Osteoblast (primary cell): ENCODE data around the gene TTC7B. TPM values are rescaled to one million over a fixed set of nuclear protein-coding genes. Genes with fewer than 3 reads are reported as not detected.

Experiments used
- DNase-seq: peaks from one replicate; pipeline ENCODE4 v3.0.0; 2011; ENCODE audit warnings: low spot score, mixed read lengths; ENCODE audit not compliant: insufficient read length; ENCODE audit errors: missing footprints
- H2AFZ ChIP-seq: 2 replicates; pipeline ENCODE4 v1.6.0; 2011; ENCODE audit warnings: mild to moderate bottlenecking, low read length
- H3K27ac ChIP-seq: 2 replicates; pipeline ENCODE4 v1.5.1; 2011; ENCODE audit warnings: mild to moderate bottlenecking, low read depth, low read length, moderate library complexity
- H3K27me3 ChIP-seq: 2 replicates; pipeline ENCODE4 v1.6.0; 2012; ENCODE audit warnings: mild to moderate bottlenecking, control low read depth, inconsistent platforms, low read length, moderate library complexity; ENCODE audit not compliant: insufficient read depth
- H3K36me3 ChIP-seq: 2 replicates; pipeline ENCODE4 v1.5.1; 2011; ENCODE audit warnings: mild to moderate bottlenecking, low read length, control low read depth, moderate library complexity; ENCODE audit not compliant: insufficient read depth
- H3K4me1 ChIP-seq: 2 replicates; pipeline ENCODE4 v1.5.1; 2011; ENCODE audit warnings: mild to moderate bottlenecking, low read length, control low read depth, moderate library complexity; ENCODE audit not compliant: insufficient read depth
- H3K4me2 ChIP-seq: 2 replicates; pipeline ENCODE4 v1.6.0; 2011; ENCODE audit warnings: mild to moderate bottlenecking, low read length; ENCODE audit not compliant: insufficient read depth
- H3K4me3 ChIP-seq: fragments of 200-600 bp; sonication (generic); 3 replicates; pipeline ENCODE4 v1.5.1; 2012; ENCODE audit warnings: mild to moderate bottlenecking, low read length, inconsistent platforms; ENCODE audit not compliant: insufficient read depth
- H3K79me2 ChIP-seq: 2 replicates; pipeline ENCODE4 v1.6.0; 2012; ENCODE audit warnings: mild to moderate bottlenecking, low read length, control low read depth, inconsistent platforms; ENCODE audit not compliant: insufficient read depth
- H3K9me3 ChIP-seq: 2 replicates; pipeline ENCODE4 v1.5.1; 2011; ENCODE audit warnings: low read depth, low read length, control low read depth
- H4K20me1 ChIP-seq: 2 replicates; pipeline ENCODE4 v1.6.0; 2012; ENCODE audit warnings: mild to moderate bottlenecking, low read length, control low read depth; ENCODE audit not compliant: insufficient read depth
- CTCF ChIP-seq: IDR thresholded peaks from 2 replicates; pipeline ENCODE4 v1.5.1; 2011; ENCODE audit warnings: mild to moderate bottlenecking, low read depth, low read length, moderate library complexity; ENCODE audit errors: extremely low read depth
- total RNA-seq: library from RNA; depleted of rRNA; stranded (reverse); fragments of >200 nt; gene quantifications from 2 replicates; pipeline ENCODE4 v1.2.3, GENCODE V29; 2012

The TTC7B gene
- total RNA-seq, 1 donor: 14.5 TPM

DNA sequence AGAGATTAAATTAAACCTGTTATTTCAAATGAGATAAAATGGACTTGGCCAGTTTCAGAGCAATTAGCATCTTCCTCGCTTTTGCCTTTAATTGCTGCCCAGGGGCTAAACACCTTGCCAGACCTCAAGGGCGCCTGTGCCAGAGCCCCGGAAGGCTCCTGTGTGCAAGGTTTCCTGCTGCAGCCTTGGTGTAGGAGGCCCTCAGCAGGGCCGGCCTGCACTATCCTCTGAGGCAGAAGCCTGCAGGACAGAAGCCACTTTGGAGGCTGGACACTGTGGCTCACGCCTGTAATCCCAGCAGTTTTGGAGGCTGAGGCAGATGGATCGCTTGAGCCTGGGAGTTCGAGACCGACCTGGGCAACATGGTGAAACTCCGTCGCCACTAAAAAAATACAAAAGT, 269.0 kb downstream of the TTC7B start:
- Histone ChIP-seq H3K4me1 (no peaks in the 10 kb centered on the region), H3K9me3 (no peaks in the 10 kb centered on the region), H2AFZ (no peak overlapping the region), H3K27ac (no peak overlapping the region), H3K27me3 (no peaks in the 10 kb centered on the region), H4K20me1 (no peaks in the 10 kb centered on the region), H3K4me3 (no peak overlapping the region), H3K36me3 (no peaks in the 10 kb centered on the region), H3K79me2 (no peaks in the 10 kb centered on the region), H3K4me2 (no peak overlapping the region)
- no peak for DNase-seq
- TF ChIP-seq CTCF: no peak

- H2AFZ ChIP-seq: no peak overlapping the region
- H3K9me3 ChIP-seq: no peaks in the 10 kb centered on the region
- no peak overlapping the region for H3K27ac ChIP-seq
- H3K4me1 ChIP-seq: no peaks in the 10 kb centered on the region
- no peaks in the 10 kb centered on the region for H3K36me3 ChIP-seq
- H3K4me2 ChIP-seq: no peak overlapping the region
- no peak overlapping the region for H3K4me3 ChIP-seq
- no peak for TF ChIP-seq CTCF
- DNase-seq: peak; percentile 73
- H4K20me1 ChIP-seq: no peaks in the 10 kb centered on the region
- no peaks in the 10 kb centered on the region for H3K27me3 ChIP-seq
- H3K79me2 ChIP-seq: no peaks in the 10 kb centered on the region
Measured at GRCh38 chr14:90546767-90547166, 269.5 kb downstream of the TTC7B start.

DNA sequence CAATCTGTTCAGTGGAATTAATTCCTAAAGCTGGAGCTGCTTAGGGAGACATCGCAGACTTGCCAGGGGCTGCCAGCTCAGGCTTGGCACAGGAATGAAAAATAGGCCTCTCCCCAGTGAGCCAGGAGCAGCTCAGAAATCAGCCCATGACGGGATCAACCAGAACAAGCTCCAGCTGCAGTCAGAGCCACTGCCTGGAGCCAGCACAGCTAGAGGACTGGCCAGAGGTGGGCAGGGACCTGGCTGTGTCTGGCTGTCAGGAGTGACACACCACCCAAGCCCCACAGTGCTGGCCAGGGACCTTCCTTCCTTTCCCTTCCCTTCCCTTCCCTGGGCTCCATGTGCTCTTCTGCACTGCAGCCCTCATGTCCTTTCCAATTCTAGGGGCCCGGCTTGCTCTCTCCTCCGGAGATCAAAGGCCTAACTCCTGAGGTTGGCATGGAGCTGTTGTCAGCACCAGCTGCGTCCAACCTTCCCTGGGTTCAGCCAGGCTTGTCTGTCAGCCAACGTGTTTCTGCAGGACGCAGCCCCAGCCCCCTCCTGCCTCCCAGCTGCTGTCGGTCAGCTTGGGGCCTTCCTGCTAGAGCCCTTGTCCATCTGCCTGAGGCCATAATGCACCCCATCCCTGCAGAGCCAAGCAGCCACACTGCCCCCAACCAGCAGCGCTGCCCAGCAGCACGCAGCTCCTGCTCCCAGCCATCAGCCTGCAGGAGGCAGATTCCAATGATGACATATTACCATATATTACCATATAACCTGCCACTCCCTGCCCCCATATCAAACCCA, 270.1 kb downstream of the TTC7B start:
- H2AFZ ChIP-seq: no peak overlapping the region
- no peak overlapping the region for H3K27ac ChIP-seq
- no peaks in the 10 kb centered on the region for H3K9me3 ChIP-seq
- H3K36me3 ChIP-seq: no peaks in the 10 kb centered on the region
- no peak overlapping the region for H3K4me3 ChIP-seq
- no peaks in the 10 kb centered on the region for H4K20me1 ChIP-seq
- no peak overlapping the region for H3K4me2 ChIP-seq
- DNase-seq: peak; percentile 55
- TF ChIP-seq CTCF: no peak
- no peaks in the 10 kb centered on the region for H3K27me3 ChIP-seq
- H3K79me2 ChIP-seq: no peaks in the 10 kb centered on the region
- H3K4me1 ChIP-seq: no peaks in the 10 kb centered on the region

GRCh38 chr14:90545382-90545781, 270.8 kb downstream of the TTC7B start:
- H3K4me1 ChIP-seq: no peaks in the 10 kb centered on the region
- peak; percentile 76 for DNase-seq
- TF ChIP-seq CTCF: no peak
- H3K4me2 ChIP-seq: no peak overlapping the region
- H3K4me3 ChIP-seq: no peak overlapping the region
- no peak overlapping the region for H2AFZ ChIP-seq
- H3K9me3 ChIP-seq: no peaks in the 10 kb centered on the region
- H3K79me2 ChIP-seq: no peaks in the 10 kb centered on the region
- H3K27me3 ChIP-seq: no peaks in the 10 kb centered on the region
- no peaks in the 10 kb centered on the region for H3K36me3 ChIP-seq
- no peak overlapping the region for H3K27ac ChIP-seq
- H4K20me1 ChIP-seq: no peaks in the 10 kb centered on the region
